Panc1 (cell line): ENCODE measurements around the gene ZNF256.

Experiments used
- CTCF ChIP-seq: fragments of 450-650 bp; IDR thresholded peaks from 2 replicates; pipeline ENCODE4 v1.5.1; 2017; ENCODE audit warnings: mild to moderate bottlenecking
- POLR2AphosphoS5 ChIP-seq: IDR thresholded peaks from 2 replicates; pipeline ENCODE4 v1.6.1; 2012; ENCODE audit warnings: mild to moderate bottlenecking, low read depth, low read length, moderate library complexity
- REST ChIP-seq, 2 experiments: IDR thresholded peaks; 2 replicates each; pipeline ENCODE4 v1.6.1; 2011 to 2012; ENCODE audit warnings: low read depth in 2 of 2, control low read depth in 1 of 2, low read length in 1 of 2, mild to moderate bottlenecking in 1 of 2, moderate library complexity in 1 of 2; ENCODE audit not compliant: insufficient read depth in 1 of 2
- SIN3A ChIP-seq: IDR thresholded peaks from 2 replicates; pipeline ENCODE4 v1.6.1; 2012; ENCODE audit warnings: low read depth, mild to moderate bottlenecking, low read length, moderate library complexity, borderline replicate concordance; ENCODE audit not compliant: insufficient read depth
- TCF7L2 ChIP-seq: IDR thresholded peaks from 2 replicates; pipeline ENCODE4 v1.6.1; 2011; ENCODE audit warnings: mild to moderate bottlenecking, low read depth, low read length, inconsistent platforms

- TF ChIP-seq SIN3A = no peak
- no peak for TF ChIP-seq CTCF
- no peak for TF ChIP-seq POLR2AphosphoS5
- TF ChIP-seq TCF7L2 = no peak
- no peak for TF ChIP-seq REST (IDR thresholded peaks at IDR 0.05; ENCODE audit: insufficient read depth in 1 of 2, low read depth in 2 of 2, low read length in 1 of 2)
These were observed 47.2 kb downstream of the ZNF256 start for GRCh38 chr19:57900311-57900710.
